EH (cell line): ENCODE measurements around the gene PTP4A1.
"Not testable (repeated sequence)": the region's sequence is repeated elsewhere in the genome, so short reads cannot be mapped to it uniquely, and the experiment has no call there.

Experiments
- DNase-seq: peaks from one replicate; pipeline ENCODE4 v3.0.0-alpha.2; 2015; ENCODE audit warnings: low read depth

The PTP4A1 gene

GRCh38 chr6:63572044-63572746 lies at the start of gene PTP4A1, which contains the start of gene LOC128125822:
PTP4A1 (plus strand) TSS chr6:63572480; CDS start chr6:63576881, 4,401 bp downstream.
LOC128125822 (plus strand) TSS chr6:63572480.
- peak; percentile 97 for DNase-seq

GRCh38 chr6:63522911-63523287 lies 49.4 kb upstream of the PTP4A1 start:
- not testable (repeated sequence) for DNase-seq

GRCh38 chr6:63523630-63524029 lies 48.6 kb upstream of the PTP4A1 start:
- no peak for DNase-seq

GRCh38 chr6:63525186-63525878 lies 46.9 kb upstream of the PTP4A1 start:
- no peak for DNase-seq

GRCh38 chr6:63526931-63527330 lies 45.3 kb upstream of the PTP4A1 start:
- DNase-seq, result no peak

- peak; percentile 78 for DNase-seq
Observed at GRCh38 chr6:63527658-63528514, 44.4 kb upstream of the PTP4A1 start.

- DNase-seq, result no peak
Observed at GRCh38 chr6:63529498-63529897, 42.8 kb upstream of the PTP4A1 start.

GRCh38 chr6:63530182-63530581 lies 42.1 kb upstream of the PTP4A1 start:
- no peak for DNase-seq

GRCh38 chr6:63530991-63531390 lies 41.3 kb upstream of the PTP4A1 start:
- DNase-seq, result no peak

GRCh38 chr6:63533026-63533425 lies 39.3 kb upstream of the PTP4A1 start:
- no peak for DNase-seq

GRCh38 chr6:63533952-63534351 lies 38.3 kb upstream of the PTP4A1 start:
- DNase-seq, result no peak

GRCh38 chr6:63537201-63537958 lies 34.9 kb upstream of the PTP4A1 start:
- no peak for DNase-seq

- no peak for DNase-seq
Observed at GRCh38 chr6:63537959-63538300, 34.4 kb upstream of the PTP4A1 start.

- DNase-seq, result no peak
Observed at GRCh38 chr6:63538550-63538949, 33.7 kb upstream of the PTP4A1 start.

- no peak for DNase-seq
Observed at GRCh38 chr6:63543001-63543400, 29.3 kb upstream of the PTP4A1 start.

- no peak for DNase-seq
Observed at GRCh38 chr6:63543982-63544381, 28.3 kb upstream of the PTP4A1 start.

GRCh38 chr6:63546236-63546635 lies 26.0 kb upstream of the PTP4A1 start:
- DNase-seq, result no peak

- no peak for DNase-seq
Observed at GRCh38 chr6:63546697-63547096, 25.6 kb upstream of the PTP4A1 start.

- no peak for DNase-seq
Observed at GRCh38 chr6:63549076-63549475, 23.2 kb upstream of the PTP4A1 start.

GRCh38 chr6:63553208-63553607 lies 19.1 kb upstream of the PTP4A1 start:
- DNase-seq, result no peak

GRCh38 chr6:63553900-63554299 lies 18.4 kb upstream of the PTP4A1 start:
- no peak for DNase-seq

GRCh38 chr6:63554782-63555181 lies 17.5 kb upstream of the PTP4A1 start:
- no peak for DNase-seq
